Adipose tissue (tissue), 3 donors: ENCODE results near the gene LTA. TPM values are rescaled to one million over a fixed set of nuclear protein-coding genes. Genes with fewer than 3 reads are reported as not detected.
"Not testable (repeated sequence)": the region's sequence is repeated elsewhere in the genome, so short reads cannot be mapped to it uniquely, and the experiment has no call there.

Experiments
- H3K27ac ChIP-seq: one replicate; pipeline ENCODE4 v1.5.1; 2013; ENCODE audit warnings: low read depth, low read length
- WGBS, 3 donors: extraction: QIAGEN DNeasy Blood & Tissue Kit; methylation state at CpG; one replicate each; pipeline ENCODE4 v1.1.7; 2013; 5-methylcytosine and 5-hydroxymethylcytosine counted together
- polyA plus RNA-seq, 3 donors: library from polyadenylated mRNA; stranded (reverse); fragments of 200-250 nt; gene quantifications; one replicate each; pipeline ENCODE4 v1.2.3, GENCODE V29; 2013
- donor health status: healthy with polysubstance abuse.
- donor health status: Bipolar disorder and iron deficiency.
- donor health status: healthy.

The LTA gene
- polyA plus RNA-seq, 3 donors = 0.08 to 0.21 TPM; not detected in 1

DNA sequence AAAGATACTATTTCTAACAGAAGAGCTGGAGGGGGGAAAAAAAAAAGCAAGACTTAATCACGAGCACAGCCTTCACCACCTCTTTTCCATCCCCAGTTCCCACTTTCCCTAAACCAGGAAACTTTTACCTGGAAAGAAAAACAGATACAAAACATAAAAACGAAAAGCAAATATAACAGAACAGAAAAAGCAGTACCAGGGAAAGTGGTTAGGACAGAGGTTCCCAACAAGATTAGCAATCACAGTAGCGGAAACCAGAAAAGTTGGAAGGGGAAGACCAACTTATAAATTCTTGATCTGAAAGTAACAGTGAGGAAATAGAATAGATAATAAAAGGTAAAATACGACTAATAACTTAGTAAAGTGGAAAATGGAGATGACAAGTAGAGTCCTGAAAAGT, 31.4 kb upstream of the LTA start:
- 8 to 23% (median 18%) methylated on average over 4 of the region's 4 CpGs for WGBS, 3 donors

DNA sequence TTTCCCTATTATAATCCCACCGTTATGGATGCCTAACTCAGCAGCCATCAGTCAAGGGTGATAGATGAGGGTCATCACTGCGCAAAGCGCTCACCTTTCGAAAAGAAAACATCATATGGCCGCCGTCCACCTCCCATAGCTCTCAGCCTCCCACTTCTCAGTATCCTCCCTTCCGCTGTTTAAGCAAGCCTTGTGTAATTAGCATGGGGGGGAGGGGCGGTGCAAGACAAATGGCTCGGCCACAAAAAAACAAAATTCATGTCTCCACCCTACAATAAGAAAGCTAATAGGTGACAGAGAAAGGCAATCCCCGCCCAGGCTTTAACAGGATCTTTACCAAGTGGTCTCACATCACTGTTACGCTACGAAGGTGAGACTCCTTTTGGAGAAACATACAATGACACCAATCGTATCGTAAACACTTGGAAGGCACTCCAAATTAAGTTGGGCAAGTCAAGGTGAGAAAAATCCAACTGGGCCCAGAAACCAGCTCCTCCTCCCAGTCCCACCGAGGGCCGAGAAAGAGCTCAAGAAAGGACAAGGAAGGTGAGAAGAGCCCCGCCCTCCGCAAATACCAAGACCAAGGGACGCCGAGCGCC, 30.9 kb upstream of the LTA start:
- 0 to 1% (median 0%) methylated on average over 21 of the region's 21 CpGs for WGBS, 3 donors
- peak overlapping the region; percentile 65 for H3K27ac ChIP-seq

More for the DNA sequence above, 31.4 kb upstream of the LTA start:
- H3K27ac ChIP-seq = no peak overlapping the region

DNA sequence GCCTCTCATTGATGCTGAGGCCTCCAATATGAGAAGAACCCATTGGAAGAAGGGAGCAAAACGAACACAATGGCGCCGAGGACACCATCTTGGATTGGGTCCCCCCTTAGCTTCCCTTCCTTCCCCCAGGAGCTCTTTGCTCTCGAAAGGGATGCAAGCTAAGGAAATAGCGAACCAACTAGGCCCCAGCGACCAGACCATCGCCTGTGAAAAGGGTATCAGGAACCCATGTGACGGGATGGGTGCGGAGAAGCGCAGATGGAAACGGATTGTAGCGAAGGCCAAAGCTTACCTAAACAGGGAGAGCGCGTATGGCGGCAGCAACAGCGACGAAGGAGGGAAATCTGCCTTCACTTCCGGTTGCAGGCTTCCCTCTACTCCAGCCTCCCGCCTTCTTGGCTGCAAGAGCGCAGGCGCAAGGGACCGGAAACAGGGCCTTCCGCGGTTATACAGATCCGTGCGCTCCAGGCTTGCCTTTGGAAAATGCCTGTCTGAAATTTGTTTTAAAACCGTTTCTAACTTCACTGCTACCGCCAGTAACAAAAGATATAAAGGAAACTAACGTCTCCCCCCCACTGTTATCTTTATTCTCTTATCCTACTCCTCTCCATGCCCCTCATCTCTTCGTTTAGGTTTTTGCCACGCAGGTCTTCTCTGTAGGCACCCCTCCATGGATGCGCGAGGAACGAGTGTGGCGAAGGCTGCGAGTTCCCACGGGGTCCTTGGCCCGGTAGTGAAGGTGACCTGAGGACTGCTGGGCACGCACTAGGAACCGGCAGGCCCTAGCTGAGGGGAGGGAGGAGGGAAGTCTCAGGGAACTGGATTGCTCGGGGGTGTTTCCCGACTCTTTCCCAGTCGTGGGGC, 30.2 kb upstream of the LTA start, which contains the start of gene DDX39B:
DDX39B (minus strand) TSS at position 346 of the 864 bp plus-strand sequence. CDS start 1,471 bp downstream, outside the sequence.
- WGBS, 3 donors = 0 to 1% (median 0%) methylated on average over 43 of the region's 43 CpGs
- H3K27ac ChIP-seq = peak within 1 kb of the TSS; percentile 65

DNA sequence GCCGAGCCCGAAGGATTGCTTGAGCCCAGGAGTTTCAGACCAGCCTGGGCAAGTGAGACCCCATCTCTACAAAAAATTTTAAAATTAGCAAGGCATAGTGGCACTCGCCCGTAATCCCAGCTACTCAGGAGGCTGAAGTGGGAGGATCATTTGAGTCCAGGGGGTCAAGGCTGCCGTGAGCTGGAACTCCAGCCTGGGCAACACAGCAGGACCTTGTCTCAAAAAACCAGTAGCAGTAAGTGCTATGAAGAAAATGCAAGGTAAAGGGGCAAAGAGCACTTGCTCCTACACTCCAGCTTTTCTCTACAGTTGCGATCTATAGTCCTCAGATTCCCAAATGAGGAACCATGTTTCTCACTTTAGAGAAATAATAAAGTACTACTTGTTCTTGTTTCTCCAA, 28.4 kb upstream of the LTA start:
- no peak overlapping the region for H3K27ac ChIP-seq
- 93 to 97% (median 94%) methylated on average over 6 of the region's 6 CpGs for WGBS, 3 donors

DNA sequence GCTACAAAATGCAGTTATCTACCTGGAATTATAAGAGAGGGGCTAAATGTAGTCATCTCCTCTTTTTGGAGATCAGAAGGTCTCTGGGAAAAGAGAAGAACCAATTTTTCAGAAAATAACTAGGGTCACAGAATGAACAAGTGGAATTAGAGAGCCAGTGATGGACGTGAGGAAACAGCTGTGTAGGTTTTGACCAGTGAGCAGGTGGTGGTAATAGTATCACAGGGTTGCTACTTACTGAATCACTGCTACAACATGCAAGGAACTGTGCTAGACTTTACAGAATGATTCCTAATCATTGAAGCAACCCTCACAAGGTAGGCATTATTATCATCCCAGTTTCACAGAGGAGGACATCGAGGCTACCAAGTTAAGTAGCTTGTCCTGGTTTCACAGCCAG, 27.4 kb upstream of the LTA start:
- WGBS, 3 donors = 76 to 88% (median 80%) methylated on average over 2 of the region's 2 CpGs
- H3K27ac ChIP-seq = no peak overlapping the region

DNA sequence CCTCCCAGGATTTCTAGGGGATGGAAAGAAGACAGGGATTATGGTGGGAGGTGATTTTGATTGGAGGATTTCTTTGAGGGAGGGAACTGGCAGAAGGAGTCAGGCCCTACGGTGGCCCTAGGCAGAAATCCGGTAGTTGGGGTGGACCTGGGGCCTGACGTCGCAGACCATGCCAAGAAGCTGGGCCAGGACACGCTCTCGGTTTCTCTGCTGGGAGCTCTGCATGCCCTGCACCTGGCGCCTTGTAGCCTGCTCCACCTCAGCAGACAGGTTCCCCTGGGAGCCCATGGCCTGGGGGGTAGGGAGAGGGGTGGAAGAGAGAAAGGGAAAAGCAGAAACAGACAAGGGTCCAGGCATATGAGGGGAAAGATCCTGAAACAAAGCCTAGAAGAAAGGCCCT, 26.8 kb upstream of the LTA start:
- 72 to 89% (median 85%) methylated on average over 7 of the region's 7 CpGs for WGBS, 3 donors
- no peak overlapping the region for H3K27ac ChIP-seq

DNA sequence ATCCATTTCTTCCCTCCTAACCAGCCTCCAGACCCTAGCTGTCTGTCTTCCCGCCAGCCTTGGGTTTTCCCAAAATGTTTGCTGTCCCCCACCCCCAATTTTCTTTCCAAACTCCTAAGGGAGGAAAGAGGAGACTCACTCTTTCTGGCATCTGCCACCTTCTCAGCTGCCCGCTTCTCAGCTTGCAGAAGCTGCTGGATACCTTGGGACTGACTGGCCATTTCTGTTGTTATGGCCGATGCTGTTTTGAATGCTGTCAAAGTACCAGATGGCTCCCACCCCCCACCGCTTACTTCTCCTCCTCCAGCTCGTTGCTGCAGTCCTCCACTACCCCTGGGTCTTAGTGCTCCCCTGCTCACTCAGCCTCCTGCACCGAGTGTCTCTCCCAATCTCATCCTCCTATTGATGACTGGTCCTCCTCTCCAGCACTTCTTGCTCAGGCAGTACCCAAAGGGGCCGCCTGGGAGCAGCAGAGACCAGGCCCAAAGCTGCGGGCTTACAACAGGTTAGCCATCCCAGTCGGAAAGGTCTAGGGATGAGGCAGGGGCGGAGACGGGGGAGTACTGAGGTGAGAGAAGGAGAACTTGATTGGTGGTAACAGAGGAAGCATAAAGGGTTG, 25.6 kb upstream of the LTA start, which contains the start of gene ATP6V1G2:
ATP6V1G2 (minus strand) TSS at position 270 of the 619 bp plus-strand sequence; CDS start at position 221, 49 bp downstream.
- H3K27ac ChIP-seq = no peak within 1 kb of the TSS
- WGBS, 3 donors = 7 to 12% (median 9%) methylated on average over 11 of the region's 11 CpGs

DNA sequence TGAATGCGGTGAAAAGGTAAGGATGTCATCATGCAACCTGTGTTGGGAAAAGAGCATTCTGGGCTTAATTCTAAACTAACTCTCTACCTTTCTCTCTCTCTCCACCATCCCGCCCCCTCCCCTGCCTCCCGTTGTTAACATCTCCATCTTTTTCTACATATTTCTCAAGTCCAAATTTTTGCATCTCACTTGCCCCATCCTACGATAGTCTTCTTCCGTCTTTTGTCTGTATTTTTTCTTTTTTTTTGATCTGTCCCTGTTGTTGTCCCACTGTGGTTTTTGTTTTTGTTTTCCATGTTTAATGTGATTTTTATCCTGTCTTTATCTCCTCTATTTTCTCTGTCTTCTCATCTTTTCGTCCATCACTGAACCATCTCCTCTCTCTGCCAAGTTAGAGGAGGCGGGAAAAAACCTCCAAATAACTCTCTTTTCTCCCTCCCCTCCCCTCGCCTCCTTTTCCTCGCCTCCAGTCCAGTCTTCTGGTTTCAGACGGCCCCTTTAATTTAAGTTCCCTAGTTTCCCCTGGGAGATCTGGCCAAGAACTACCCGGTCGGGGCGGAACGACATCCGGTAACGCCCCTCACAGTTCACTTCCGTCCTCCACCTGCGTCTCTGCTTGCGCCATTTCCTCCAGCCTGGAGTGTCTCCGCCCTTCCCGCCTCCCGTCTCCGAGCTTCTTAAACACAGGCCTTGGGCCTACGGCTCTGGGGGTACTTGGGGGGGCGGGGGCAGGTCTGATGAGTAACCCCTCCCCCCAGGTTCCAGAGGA, 24.9 kb upstream of the LTA start, which contains the start of gene NFKBIL1:
NFKBIL1 (plus strand) TSS at position 651 of the 769 bp plus-strand sequence; CDS start at position 738, 87 bp downstream.
- 0% methylated on average over 25 of the region's 25 CpGs for WGBS, 3 donors
- H3K27ac ChIP-seq = no peak within 1 kb of the TSS

DNA sequence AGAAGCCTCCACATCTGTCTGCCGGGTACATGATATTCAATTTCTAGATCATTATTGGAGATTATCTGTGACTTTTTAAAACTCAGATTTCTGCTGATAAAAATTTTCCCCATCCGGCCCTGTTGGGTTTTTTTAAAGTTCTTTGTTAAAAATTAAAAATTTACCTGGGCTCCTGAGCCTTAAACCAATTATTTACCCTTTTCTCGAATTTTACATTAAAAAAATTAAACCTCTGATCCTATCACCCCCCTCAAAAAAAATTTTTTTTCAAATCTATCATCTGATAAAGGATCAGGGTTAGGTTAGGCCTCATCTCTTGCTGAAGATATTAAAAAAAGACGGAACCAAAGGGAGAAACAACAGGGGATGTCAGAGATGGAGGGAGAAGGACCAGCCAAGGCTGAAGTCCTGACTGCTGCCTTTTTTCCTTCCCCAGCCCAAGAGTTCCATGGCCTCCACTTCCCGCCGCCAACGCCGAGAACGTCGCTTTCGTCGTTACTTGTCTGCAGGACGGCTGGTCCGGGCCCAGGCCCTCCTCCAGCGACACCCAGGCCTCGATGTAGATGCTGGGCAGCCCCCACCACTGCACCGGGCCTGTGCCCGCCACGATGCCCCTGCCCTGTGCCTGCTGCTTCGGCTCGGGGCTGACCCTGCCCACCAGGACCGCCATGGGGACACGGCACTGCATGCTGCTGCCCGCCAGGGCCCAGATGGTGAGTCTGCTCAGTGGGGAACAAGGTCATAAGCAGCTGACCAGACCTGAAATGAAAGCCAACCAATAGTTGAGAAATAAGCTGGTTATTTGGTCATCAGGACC, 24.2 kb upstream of the LTA start:
- H3K27ac ChIP-seq = no peak overlapping the region
- 73 to 77% (median 74%) methylated on average over 24 of the region's 24 CpGs for WGBS, 3 donors

DNA sequence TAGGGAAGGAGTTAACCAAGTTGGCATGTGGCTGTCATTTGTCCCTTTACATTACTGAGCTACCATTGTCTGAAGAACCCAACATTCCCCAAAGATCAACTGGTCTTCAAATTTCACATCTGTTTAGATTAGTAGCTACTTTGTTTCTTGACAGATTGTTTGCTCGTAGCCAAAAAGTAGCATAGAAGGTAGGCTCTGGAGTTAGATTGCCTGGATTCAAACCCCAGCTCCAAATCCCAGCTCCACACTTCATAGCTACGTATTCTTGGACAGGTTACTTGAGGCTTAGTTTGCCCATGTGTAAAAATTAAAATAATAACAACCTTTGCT, 23.6 kb upstream of the LTA start:
- no peak overlapping the region for H3K27ac ChIP-seq
- 91 to 96% (median 92%) methylated on average over 2 of the region's 2 CpGs for WGBS, 3 donors

DNA sequence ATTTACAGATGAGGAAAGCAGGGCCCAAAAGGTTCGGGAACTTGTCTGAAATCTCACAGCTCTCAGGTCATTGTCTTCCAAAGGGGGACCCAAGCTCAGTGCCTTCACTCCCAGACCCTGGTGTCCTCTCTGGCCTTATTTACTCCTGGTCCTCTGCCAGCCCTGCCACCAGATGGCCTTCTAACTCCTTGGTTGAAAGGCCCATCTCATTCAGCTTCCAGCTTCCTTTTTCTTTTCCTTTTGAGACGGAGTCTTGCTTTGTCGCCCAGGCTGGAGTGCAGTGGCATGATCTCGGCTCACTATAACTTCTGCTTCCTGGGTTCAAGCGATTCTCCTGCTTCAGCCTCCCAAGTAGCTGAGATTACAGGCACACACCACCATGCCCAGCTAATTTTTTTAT, 20.7 kb upstream of the LTA start:
- not testable (repeated sequence) for H3K27ac ChIP-seq
- WGBS, 3 donors = 31 to 46% (median 33%) methylated on average over 5 of the region's 5 CpGs

DNA sequence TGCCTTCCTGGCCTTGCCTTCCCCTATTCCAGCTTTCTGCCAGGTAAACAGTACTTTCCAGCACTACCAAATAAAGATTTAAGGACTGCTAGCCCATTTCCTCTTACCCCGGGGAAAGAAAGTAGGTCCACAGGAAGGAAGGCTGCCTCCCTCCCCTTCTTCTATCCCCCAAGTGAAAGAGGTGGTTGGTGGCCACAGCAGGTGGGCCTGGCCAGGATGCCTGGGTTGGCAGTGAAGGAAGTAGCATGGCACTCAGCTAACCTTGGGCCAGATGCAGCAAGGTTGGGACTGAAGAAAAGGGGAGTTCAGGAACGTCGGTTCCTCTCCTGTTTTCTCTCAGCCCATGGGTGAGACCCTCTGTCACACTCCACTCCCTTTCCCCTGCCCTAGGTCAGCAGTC, 15.8 kb upstream of the LTA start:
- no peak overlapping the region for H3K27ac ChIP-seq
- WGBS, 3 donors = 56 to 71% (median 57%) methylated on average over 3 of the region's 3 CpGs

DNA sequence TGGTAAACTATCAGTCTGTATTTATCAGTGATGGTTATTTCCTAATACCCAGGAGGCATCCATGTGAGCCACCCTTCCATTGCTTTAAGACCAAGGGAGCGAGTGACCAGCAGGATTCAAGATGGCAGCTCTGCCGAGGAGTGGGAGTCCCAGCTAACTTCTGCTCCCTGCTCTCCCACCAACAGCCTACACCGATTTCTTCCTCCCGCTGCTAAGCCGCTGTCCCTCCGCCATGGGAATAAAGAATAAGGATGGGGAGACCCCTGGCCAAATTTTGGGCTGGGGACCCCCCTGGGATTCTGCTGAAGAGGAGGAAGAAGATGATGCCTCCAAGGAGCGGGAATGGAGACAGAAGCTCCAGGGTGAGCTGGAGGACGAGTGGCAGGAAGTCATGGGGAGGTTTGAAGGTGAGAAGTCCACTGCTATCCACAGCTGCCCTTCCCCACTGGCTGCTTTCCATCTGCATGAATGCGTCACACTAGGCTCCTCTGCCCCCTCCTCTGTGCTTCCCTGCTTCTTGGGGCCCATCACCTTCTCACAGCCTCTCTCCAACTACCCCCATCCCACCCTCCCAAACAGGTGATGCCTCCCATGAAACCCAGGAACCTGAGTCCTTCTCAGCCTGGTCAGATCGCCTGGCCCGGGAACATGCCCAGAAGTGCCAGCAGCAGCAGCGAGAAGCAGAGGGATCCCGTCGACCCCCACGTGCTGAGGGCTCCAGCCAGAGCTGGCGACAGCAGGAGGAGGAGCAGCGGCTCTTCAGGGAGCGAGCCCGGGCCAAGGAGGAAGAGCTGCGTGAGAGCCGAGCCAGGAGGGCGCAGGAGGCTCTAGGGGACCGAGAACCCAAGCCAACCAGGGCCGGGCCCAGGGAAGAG, 14.4 kb upstream of the LTA start:
- H3K27ac ChIP-seq = no peak overlapping the region
- WGBS, 3 donors = 54 to 81% (median 60%) methylated on average over 24 of the region's 24 CpGs

DNA sequence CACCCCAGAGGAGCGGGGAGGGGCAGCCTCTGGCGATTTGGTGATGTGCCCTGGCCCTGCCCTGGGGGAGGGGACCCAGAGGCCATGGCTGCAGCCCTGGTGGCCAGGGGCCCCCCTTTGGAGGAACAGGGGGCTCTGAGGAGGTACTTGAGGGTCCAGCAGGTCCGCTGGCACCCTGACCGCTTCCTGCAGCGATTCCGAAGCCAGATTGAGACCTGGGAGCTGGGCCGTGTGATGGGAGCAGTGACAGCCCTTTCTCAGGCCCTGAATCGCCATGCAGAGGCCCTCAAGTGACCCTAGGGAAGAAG, 13.8 kb upstream of the LTA start:
- 76 to 90% (median 77%) methylated on average over 8 of the region's 8 CpGs for WGBS, 3 donors

DNA sequence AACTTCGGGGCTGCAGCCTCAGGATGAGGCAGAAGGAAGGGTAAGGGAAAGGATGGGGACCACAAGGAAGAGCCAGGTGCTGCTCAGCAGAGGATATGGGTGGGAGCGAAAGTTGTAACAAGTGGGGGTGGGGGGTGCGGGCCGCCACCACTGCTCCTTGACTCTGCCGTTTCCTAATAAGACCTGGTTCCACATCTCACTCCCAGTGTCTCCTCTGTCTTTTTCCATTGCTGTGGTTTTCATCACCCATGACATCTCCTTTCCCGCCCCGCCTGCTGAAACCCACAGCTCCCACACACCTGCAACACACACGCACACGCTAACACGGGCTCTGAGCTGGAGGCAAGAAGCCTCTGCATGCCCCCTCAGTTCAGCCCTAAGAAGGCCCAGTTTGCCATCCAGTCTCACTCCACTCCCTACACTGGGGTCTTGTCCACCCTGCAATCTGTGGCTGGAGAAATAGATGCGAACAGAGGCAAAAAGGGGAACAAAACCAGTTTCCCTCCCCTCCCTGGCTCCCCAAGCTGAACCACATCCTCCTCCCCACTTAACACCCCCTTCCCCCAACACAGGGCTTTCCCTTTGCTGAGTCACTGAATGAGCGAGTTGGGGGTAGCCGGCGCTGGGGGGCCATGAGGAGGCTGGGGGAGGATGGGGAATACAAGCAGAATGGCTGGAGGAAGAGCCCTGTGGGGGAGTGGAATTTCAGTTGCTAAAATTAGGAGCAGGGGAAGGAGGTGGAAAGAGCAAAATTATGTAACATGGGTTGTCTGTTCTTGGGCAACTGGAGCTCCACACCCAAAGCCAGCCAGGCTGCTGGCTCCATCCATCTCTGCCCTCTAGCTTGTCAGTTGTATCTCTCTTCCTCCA, 13.2 kb upstream of the LTA start:
- no peak overlapping the region for H3K27ac ChIP-seq
- WGBS, 3 donors = 47 to 84% (median 53%) methylated on average over 14 of the region's 14 CpGs

More for the DNA sequence above, 13.8 kb upstream of the LTA start:
- no peak overlapping the region for H3K27ac ChIP-seq

DNA sequence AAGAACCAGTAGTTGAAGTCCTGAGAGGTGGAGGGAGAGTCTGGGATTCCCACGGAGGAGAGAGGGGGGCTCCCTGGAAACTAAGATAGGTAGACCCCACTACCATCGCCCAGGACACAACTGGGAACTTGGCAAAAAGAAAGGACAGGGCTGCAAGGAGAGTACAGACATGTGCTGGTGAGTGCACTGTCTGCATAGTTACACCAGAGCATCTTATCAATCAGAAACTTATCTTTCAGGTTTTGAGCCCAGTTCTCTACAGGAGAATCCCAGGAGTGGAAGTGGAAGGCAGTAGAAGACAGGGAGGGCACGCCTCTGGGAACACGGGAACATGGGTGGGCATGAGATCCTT, 12.5 kb upstream of the LTA start:
- no peak overlapping the region for H3K27ac ChIP-seq
- 33 to 79% (median 50%) methylated on average over 4 of the region's 4 CpGs for WGBS, 3 donors
